D721Med (cell line): ENCODE results near the gene MRI1.

Experiments
- DNase-seq: peaks from one replicate; pipeline ENCODE4 v3.0.0; 2011; ENCODE audit warnings: low spot score; ENCODE audit not compliant: insufficient read length
- FAIRE-seq: peaks from 2 replicates; lab custom pipeline; 2011; peaks lifted over from hg19 to GRCh38; lab: Jason Lieb, UNC
- CTCF ChIP-seq: IDR thresholded peaks from 2 replicates; pipeline ENCODE4 v1.5.1; 2012; ENCODE audit warnings: mild to moderate bottlenecking, control low read depth; ENCODE audit not compliant: insufficient read depth; ENCODE audit errors: missing control alignments

Gene MRI1

GRCh38 chr19:13794757-13795589 lies 30.7 kb downstream of the MRI1 start, which contains the start of gene ZSWIM4:
TSS of gene ZSWIM4 (plus strand) at chr19:13795443. CDS start at chr19:13795649, 206 bp downstream.
- TF ChIP-seq CTCF, result no peak
- FAIRE-seq (no peak), DNase-seq (peak; percentile 88)

GRCh38 chr19:13795595-13796300 lies 31.4 kb downstream of the MRI1 start:
- FAIRE-seq (no peak), DNase-seq (no peak)
- TF ChIP-seq CTCF, result no peak

- DNase-seq (no peak), FAIRE-seq (no peak)
- no peak for TF ChIP-seq CTCF
Measured at GRCh38 chr19:13796301-13797057, 32.2 kb downstream of the MRI1 start.

- TF ChIP-seq CTCF, result no peak
- FAIRE-seq (no peak), DNase-seq (no peak)
Measured at GRCh38 chr19:13797058-13797440, 32.7 kb downstream of the MRI1 start.

- FAIRE-seq (no peak), DNase-seq (no peak)
- TF ChIP-seq CTCF, result no peak
Measured at GRCh38 chr19:13797870-13798269, 33.5 kb downstream of the MRI1 start.

GRCh38 chr19:13799669-13800068 lies 35.3 kb downstream of the MRI1 start:
- TF ChIP-seq CTCF, result no peak
- FAIRE-seq (no peak), DNase-seq (no peak)
